ENCODE measurements around the gene CDH2. TPM values are rescaled to one million over a fixed set of nuclear protein-coding genes. Genes with fewer than 3 reads are reported as not detected.

CDH2 gene
- total RNA-seq, 4 donors from 2014 or later, result 3.9 to 9.8 (median 7.5) TPM

DNA sequence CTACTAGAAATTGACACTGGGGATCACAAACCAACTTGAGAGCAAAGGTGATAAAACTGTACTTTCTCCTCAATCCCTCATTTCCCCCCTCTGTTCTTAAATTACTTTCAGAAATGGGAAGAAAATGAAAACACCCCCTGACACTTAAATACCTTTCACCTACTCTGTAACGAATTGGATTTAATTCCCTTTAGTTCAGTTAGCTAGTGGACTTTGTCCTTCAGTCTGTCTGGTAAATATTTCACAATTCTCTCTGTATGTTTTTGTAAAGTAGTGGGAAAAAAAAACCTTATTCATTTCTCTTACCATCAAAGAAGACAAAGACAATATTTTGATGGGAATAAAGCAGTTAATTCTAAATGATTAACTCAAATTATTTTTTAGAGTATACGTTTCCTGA is 85.7 kb downstream of the CDH2 start:
- Histone ChIP-seq H3K9me3 (no peaks in the 10 kb centered on the region), H3K4me3 (no peak overlapping the region), H3K4me1 (peaks cover 0 to 17% (median 1%) of the 10 kb centered on the region in 4 donors), H3K36me3 (no peaks in the 10 kb centered on the region), H3K27ac (no peak overlapping the region), H3K27me3 (no peaks in the 10 kb centered on the region)
- TF ChIP-seq POLR2A (IDR thresholded peaks at IDR 0.05), result no peak
- no peak for TF ChIP-seq EP300 (IDR thresholded peaks at IDR 0.05)
- TF ChIP-seq, protein P1, sequence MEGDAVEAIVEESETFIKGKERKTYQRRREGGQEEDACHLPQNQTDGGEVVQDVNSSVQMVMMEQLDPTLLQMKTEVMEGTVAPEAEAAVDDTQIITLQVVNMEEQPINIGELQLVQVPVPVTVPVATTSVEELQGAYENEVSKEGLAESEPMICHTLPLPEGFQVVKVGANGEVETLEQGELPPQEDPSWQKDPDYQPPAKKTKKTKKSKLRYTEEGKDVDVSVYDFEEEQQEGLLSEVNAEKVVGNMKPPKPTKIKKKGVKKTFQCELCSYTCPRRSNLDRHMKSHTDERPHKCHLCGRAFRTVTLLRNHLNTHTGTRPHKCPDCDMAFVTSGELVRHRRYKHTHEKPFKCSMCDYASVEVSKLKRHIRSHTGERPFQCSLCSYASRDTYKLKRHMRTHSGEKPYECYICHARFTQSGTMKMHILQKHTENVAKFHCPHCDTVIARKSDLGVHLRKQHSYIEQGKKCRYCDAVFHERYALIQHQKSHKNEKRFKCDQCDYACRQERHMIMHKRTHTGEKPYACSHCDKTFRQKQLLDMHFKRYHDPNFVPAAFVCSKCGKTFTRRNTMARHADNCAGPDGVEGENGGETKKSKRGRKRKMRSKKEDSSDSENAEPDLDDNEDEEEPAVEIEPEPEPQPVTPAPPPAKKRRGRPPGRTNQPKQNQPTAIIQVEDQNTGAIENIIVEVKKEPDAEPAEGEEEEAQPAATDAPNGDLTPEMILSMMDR (IDR thresholded peaks at IDR 0.05), result no peak
- DNase-seq (ENCODE audit: low spot score in 2 of 2), result no peak
- WGBS, 2 donors, result 66 to 71% methylated on average over 2 of the region's 2 CpGs

DNA sequence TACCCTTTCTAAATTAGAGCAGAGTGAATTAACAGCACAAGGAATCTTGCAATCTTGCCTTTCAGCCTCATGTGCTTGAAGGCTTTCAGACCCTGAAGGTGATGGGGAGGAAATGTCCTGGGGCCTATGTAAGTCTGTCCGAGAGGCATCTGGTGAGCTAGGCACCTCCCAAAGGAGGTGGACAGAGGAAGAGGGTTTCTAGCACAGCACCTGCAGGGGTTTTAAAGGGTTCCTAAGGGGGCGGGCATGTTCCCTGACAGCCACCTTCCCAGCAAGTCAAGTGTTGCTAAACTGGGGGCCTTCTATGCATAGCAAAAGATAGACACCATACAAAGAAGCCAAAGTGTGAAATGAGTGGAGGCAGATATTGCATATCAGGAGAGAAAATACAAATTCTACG is 88.5 kb downstream of the CDH2 start:
- Histone ChIP-seq H3K27me3 (no peaks in the 10 kb centered on the region), H3K9me3 (no peaks in the 10 kb centered on the region), H3K4me3 (no peak overlapping the region), H3K4me1 (peaks cover 0 to 19% (median 1%) of the 10 kb centered on the region in 4 donors), H3K36me3 (no peaks in the 10 kb centered on the region), H3K27ac (no peak overlapping the region)
- 89 to 90% methylated on average over 3 of the region's 3 CpGs for WGBS, 2 donors
- TF ChIP-seq POLR2A (IDR thresholded peaks at IDR 0.05) (no peak), EP300 (IDR thresholded peaks at IDR 0.05) (no peak)
- TF ChIP-seq, protein P1 (IDR thresholded peaks at IDR 0.05), result no peak
- no peak for DNase-seq (ENCODE audit: low spot score in 2 of 2)

DNA sequence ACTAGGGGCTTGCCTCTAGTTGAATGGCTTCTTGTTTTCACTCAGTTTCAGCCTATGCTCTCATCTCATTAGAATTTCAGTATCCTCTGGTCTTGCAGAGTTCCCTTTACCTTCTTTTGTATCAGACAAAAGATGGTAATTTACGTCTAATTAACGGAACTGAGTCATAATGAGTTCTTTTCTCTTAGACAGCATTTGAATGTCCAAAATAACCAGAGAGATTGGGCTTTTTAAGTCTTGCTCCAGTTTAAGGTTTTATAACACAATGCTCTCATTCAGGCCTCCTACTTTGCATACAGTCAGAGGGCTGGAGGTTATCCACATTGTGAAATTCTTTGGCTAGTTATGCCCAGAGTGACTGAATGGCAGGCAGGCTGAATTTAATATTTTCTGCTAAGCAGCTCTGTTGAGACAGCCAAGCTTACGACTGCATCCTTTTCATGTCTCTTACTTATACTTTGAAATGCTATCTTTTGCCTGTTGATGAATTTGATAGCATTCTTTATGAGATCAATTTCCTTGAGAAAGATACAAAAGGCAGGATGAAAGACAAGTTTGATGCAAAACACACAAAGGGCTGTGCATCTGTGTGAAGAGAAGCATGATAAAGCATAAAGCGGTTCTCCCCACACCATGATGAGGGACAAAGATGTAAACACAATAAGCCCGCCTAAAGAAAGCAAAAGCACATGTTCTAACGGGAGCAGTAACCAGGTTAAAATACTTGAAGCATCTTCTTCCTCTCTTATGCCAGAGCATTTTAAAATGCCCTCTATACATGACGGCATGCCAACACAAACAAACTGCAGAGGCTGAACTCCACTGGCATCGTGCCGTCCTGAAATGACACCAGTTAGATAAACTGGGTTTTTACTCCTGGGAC is 90.0 kb downstream of the CDH2 start:
- no peaks in the 10 kb centered on the region for H3K36me3 ChIP-seq
- DNase-seq (ENCODE audit: low spot score in 2 of 2), result peak in 1 of 2 donors; percentile 11

DNA sequence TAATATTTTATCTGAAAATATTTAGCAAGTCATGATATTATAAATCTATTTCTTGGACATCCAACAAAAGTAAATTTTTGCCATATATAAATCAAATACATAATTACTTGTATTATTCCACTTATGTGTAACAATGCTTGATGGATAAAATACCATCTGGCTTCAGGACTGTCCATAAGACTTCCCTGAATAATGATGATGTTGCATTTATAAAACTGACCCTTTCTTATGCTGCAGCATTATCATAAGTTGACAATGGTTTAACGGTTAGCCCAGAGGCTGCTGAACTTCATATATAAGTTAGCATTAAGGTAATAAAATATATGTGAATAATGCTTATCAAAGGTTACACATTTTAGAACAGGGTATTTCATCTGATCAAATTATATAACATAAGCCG is 95.4 kb downstream of the CDH2 start:
- no peaks in the 10 kb centered on the region for H3K27me3 ChIP-seq
- no peaks in the 10 kb centered on the region for H3K36me3 ChIP-seq
- 84 to 90% methylated on average over 2 of the region's 2 CpGs for WGBS, 2 donors
- no peak for DNase-seq (ENCODE audit: low spot score in 2 of 2)
- H3K9me3 ChIP-seq, result no peaks in the 10 kb centered on the region
- no peak overlapping the region for H3K27ac ChIP-seq
- H3K4me1 ChIP-seq, result peaks cover 0 to 6% (median 0%) of the 10 kb centered on the region in 4 donors
- TF ChIP-seq POLR2A (IDR thresholded peaks at IDR 0.05), result no peak
- H3K4me3 ChIP-seq, result no peak overlapping the region

More for the DNA sequence above, 90.0 kb downstream of the CDH2 start:
- 24 to 25% methylated on average over 9 of the region's 9 CpGs for WGBS, 2 donors
- no peaks in the 10 kb centered on the region for H3K27me3 ChIP-seq
- no peak overlapping the region for H3K4me3 ChIP-seq
- peaks cover 0 to 19% (median 1%) of the 10 kb centered on the region in 4 donors for H3K4me1 ChIP-seq
- H3K9me3 ChIP-seq, result no peaks in the 10 kb centered on the region
- H3K27ac ChIP-seq, result no peak overlapping the region
- peak in 1 of 2 donors; percentile 40 for TF ChIP-seq EP300 (IDR thresholded peaks at IDR 0.05)
- no peak for TF ChIP-seq POLR2A (IDR thresholded peaks at IDR 0.05)
- TF ChIP-seq, protein P1 (IDR thresholded peaks at IDR 0.05), result no peak

DNA sequence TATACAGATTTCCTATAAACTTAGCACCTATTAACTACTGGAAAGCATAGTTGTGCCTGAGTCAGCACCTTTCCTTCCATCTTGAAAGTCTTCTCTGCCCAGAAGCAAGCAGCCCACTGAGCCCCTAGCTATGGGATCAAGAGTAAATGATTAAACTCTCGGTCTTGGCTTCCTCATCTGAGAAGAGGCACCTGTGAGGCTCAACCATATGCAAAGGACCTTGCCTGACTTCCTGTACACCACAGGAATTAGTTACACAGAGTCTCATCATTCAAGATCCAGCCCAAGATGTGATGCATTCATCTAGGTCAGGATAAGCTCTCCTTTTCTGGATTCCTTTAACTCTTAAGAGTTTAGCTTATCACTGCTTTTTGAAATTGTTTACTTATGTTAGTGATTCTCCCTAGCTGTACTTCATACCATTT is 96.0 kb downstream of the CDH2 start:
- no peak for TF ChIP-seq POLR2A (IDR thresholded peaks at IDR 0.05)
- TF ChIP-seq, protein P1 (IDR thresholded peaks at IDR 0.05), result no peak
- TF ChIP-seq EP300 (IDR thresholded peaks at IDR 0.05), result no peak
- Histone ChIP-seq H3K4me3 (no peak overlapping the region), H3K27me3 (no peaks in the 10 kb centered on the region), H3K4me1 (no peaks in the 10 kb centered on the region), H3K9me3 (no peaks in the 10 kb centered on the region), H3K36me3 (no peaks in the 10 kb centered on the region), H3K27ac (no peak overlapping the region)
- no peak for DNase-seq (ENCODE audit: low spot score in 2 of 2)
- WGBS, 2 donors, result 74 to 100% methylated on average over 1 of the region's 1 CpG
